Measurements from ENCODE around the gene FIGLA.

The FIGLA gene, protein sequence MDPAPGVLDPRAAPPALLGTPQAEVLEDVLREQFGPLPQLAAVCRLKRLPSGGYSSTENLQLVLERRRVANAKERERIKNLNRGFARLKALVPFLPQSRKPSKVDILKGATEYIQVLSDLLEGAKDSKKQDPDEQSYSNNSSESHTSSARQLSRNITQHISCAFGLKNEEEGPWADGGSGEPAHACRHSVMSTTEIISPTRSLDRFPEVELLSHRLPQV

DNA sequence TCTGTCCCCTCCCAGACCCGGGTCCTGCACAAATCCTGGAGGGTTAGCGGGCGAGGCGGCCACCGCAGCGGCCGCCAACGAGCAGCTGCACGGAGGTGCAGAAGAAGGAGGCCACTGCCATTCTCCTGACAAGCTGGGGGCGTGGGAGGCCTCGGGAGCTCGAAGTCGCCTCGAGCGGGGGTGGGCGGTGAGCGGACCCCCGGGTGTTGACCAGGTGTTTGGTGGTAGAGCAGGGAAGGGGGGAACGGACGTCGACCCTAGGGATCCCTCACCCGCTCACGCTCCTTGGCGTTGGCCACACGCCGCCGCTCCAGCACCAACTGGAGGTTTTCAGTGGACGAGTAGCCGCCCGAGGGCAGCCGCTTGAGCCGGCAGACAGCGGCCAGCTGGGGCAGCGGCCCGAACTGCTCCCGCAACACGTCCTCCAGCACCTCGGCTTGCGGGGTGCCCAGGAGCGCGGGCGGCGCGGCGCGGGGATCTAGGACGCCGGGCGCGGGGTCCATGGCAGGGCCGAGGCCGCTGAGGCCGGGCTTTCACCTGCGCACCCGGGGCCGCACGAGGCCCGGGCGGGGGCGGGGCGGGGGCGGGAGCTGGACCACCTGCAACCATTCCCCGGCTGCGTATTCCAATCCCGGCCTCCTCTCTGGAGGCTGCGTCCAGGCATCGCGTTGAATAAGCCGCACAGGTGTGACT is at the start of gene FIGLA:
FIGLA (minus strand) TSS at position 508 of the 693 bp plus-strand sequence; CDS start at position 503, 5 bp downstream.
- TF ChIP-seq, protein P1, sequence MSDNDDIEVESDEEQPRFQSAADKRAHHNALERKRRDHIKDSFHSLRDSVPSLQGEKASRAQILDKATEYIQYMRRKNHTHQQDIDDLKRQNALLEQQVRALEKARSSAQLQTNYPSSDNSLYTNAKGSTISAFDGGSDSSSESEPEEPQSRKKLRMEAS (IDR thresholded peaks at IDR 0.05; ENCODE audit: low read depth, low read length), result no peak
- TF ChIP-seq, protein P2, sequence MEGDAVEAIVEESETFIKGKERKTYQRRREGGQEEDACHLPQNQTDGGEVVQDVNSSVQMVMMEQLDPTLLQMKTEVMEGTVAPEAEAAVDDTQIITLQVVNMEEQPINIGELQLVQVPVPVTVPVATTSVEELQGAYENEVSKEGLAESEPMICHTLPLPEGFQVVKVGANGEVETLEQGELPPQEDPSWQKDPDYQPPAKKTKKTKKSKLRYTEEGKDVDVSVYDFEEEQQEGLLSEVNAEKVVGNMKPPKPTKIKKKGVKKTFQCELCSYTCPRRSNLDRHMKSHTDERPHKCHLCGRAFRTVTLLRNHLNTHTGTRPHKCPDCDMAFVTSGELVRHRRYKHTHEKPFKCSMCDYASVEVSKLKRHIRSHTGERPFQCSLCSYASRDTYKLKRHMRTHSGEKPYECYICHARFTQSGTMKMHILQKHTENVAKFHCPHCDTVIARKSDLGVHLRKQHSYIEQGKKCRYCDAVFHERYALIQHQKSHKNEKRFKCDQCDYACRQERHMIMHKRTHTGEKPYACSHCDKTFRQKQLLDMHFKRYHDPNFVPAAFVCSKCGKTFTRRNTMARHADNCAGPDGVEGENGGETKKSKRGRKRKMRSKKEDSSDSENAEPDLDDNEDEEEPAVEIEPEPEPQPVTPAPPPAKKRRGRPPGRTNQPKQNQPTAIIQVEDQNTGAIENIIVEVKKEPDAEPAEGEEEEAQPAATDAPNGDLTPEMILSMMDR (IDR thresholded peaks at IDR 0.05; ENCODE audit: low read depth, low read length), result no peak
- TF ChIP-seq MYC (IDR thresholded peaks at IDR 0.05; ENCODE audit: low read depth, low read length) (no peak), POLR2A (IDR thresholded peaks at IDR 0.05; ENCODE audit: extremely low read depth, insufficient read length) (no peak)
- no peak for DNase-seq (ENCODE audit: low read depth)
- H3K4me3 ChIP-seq (ENCODE audit: low read depth, low read length), result no peak within 1 kb of the TSS

DNA sequence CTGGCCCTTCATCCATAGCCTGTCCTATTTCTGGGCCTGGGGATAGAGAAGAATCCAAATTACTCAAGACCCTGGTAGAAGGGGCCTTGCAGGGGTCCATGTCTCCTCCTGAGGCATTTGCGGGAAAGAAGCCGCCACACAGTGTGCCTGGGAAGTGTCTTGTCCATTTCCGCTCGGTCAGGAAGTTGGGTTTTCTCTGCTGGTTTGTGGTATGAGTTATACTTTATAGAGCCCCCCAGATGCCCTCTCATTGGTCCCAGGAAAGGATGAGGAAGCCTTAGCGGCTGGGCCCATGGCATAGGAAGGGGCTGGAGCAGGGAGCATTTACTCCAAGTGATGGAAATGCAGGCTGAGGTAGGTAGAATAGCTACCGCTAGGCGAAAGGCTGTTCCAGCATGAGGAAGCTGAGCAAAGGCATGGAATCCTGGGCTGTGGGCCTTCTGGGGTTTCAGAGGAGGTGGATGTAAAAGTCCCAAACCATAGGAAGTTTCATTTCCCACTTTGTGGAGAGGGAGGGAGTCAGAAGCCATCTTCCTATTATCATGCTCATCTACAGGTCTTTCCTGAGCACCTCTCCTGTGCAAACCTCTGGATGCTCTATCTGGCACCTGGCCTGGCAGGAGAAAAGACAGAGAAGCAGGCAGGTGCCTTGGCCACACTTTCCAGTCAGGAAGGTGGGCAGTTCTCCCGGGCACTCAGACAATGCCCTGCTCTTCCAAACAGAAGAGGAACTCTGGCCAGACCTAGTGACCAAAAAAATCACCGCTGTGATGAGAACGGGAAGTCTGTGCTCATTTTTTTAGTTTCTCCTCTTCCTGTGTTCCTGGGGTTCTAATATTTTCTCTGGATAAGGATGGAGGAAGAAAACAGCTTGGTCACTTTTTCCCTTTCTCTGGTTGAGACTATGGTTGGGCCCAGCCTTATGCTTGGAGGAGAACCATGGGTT is 47.8 kb upstream of the FIGLA start:
- DNase-seq (ENCODE audit: low read depth), result no peak
- no peak for TF ChIP-seq MYC (IDR thresholded peaks at IDR 0.05; ENCODE audit: low read depth, low read length)
- TF ChIP-seq, protein P2 (IDR thresholded peaks at IDR 0.05; ENCODE audit: low read depth, low read length), result no peak
- H3K4me3 ChIP-seq (ENCODE audit: low read depth, low read length), result no peak overlapping the region

DNA sequence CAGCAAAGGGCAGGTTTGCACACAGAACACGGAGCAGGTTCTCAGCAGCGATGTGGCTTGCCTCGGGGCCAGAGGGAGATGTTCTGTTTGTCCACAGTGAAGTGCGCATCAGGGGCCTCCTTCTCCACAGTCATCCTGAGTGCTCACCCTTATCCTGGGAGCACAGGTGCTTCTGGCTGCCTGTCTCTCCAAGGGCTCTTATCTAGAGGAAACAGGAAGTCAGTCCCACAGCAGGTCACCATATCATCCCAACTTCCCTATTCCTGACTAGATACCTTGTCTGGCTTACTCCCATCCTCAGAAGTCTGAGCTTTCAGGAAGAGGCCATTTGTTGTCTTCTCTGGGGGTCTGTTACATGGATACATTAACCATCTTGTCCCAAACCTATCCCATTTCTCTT is 45.2 kb upstream of the FIGLA start, which contains the start of gene CD207:
CD207 (minus strand) TSS at position 174 of the 400 bp plus-strand sequence; CDS start at position 134, 40 bp downstream.
- TF ChIP-seq, protein P2 (IDR thresholded peaks at IDR 0.05; ENCODE audit: low read depth, low read length), result no peak
- TF ChIP-seq, protein P1 (IDR thresholded peaks at IDR 0.05; ENCODE audit: low read depth, low read length), result no peak
- TF ChIP-seq POLR2A (IDR thresholded peaks at IDR 0.05; ENCODE audit: extremely low read depth, insufficient read length), result no peak
- no peak for TF ChIP-seq MYC (IDR thresholded peaks at IDR 0.05; ENCODE audit: low read depth, low read length)
- DNase-seq (ENCODE audit: low read depth), result no peak
- no peak within 1 kb of the TSS for H3K4me3 ChIP-seq (ENCODE audit: low read depth, low read length)

DNA sequence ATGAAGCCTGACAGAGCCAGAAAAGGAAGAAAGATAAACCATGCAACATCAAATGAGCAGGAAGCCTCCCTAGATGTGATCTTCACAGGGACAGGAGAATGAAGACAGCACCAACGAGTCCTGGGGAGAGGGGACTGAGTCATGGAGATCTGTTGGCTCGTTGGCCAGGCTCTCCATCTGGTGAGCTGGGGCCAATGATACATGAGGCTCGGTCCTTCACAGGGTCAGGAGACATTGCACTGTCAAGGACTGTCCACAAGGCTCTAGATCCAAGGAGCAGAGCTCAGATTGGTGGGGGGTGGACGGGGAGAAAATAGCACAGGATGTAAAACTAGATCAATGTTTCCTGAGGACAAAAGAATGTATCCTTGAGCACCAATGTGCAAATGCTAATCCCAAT is 44.4 kb upstream of the FIGLA start:
- no peak overlapping the region for H3K4me3 ChIP-seq (ENCODE audit: low read depth, low read length)
- TF ChIP-seq, protein P2 (IDR thresholded peaks at IDR 0.05; ENCODE audit: low read depth, low read length), result no peak
- TF ChIP-seq MYC (IDR thresholded peaks at IDR 0.05; ENCODE audit: low read depth, low read length), result no peak
- TF ChIP-seq, protein P1 (IDR thresholded peaks at IDR 0.05; ENCODE audit: low read depth, low read length), result no peak
- TF ChIP-seq POLR2A (IDR thresholded peaks at IDR 0.05; ENCODE audit: extremely low read depth, insufficient read length), result no peak
- no peak for DNase-seq (ENCODE audit: low read depth)

DNA sequence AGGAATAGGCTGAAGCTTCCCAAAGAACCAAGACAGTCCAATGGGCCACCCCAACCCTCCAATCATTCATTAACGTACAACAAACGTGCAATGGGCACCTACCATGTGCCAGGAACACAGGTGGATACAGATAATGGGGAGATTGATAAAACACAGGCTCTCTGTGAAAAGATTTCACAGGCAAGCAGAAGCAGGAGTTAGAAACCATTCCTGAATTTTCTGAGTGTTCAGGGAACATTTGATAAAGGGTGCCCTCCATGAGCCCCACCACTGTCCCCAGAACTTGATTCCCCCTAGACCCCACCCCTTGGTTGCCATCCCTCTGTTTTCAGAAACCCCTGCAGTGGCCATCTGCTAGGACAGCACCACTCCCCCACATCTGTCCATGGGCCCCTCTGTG is 43.7 kb upstream of the FIGLA start:
- no peak for DNase-seq (ENCODE audit: low read depth)
- no peak overlapping the region for H3K4me3 ChIP-seq (ENCODE audit: low read depth, low read length)
- TF ChIP-seq MYC (IDR thresholded peaks at IDR 0.05; ENCODE audit: low read depth, low read length), result no peak
- TF ChIP-seq, protein P2 (IDR thresholded peaks at IDR 0.05; ENCODE audit: low read depth, low read length), result no peak
- TF ChIP-seq POLR2A (IDR thresholded peaks at IDR 0.05; ENCODE audit: extremely low read depth, insufficient read length), result no peak
- TF ChIP-seq, protein P1 (IDR thresholded peaks at IDR 0.05; ENCODE audit: low read depth, low read length), result no peak
